HG02884 (cell line): ENCODE data around the gene TRABD2A.
A peak's percentile ranks its signal among the peaks of the same experiment; 100 is the strongest.

Experiments used
- ATAC-seq: cut with Tn5 transposase; IDR thresholded peaks from one replicate; pipeline ENCODE4 v1.9.1; 2021; ENCODE audit warnings: mild to moderate bottlenecking, moderate library complexity; ENCODE audit not compliant: unreplicated experiment

TRABD2A gene

GRCh38 chr2:84904717-84905174 is 23.9 kb upstream of the TRABD2A start:
- no peak for ATAC-seq

DNA sequence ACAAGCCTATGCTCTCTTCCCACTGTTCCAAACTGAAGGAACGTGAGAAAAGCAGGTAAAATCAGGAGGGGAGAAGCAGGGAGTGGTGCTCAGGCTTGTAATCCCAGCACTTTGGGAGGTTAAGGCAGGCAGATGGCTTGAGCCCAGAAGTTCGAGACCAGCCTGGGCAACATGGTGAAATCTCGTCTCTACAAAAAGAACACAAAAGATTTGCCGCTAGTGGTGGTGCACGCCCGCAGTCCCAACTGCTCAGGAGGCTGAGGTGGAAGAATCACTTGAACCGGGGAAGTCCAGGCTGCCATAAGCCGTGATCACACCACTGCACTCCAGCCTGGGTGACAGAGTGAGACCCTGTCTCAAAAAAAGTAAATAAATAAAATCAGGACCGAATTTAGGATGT is 23.3 kb upstream of the TRABD2A start:
- no peak for ATAC-seq

DNA sequence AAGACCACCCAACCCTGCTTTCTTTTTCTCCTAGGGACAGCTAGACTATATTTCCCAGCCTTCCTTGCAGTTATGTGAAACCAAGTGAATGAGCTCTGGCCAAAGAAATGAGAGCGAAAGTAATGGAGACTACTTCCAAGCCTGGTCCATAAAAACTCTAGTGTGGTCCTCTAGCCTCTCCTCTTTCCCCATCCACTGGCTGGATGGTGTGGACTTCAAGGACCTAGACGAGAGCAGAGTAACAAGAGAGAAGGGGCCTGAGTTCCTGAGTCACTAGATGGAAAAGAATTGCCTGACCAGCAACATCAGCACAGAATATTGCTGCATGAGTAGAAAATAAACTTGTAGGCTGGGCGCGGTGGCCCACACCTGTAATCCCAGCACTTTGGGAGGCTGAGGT is 21.6 kb upstream of the TRABD2A start:
- no peak for ATAC-seq

- ATAC-seq, result no peak
Observed at GRCh38 chr2:84901593-84902120, 20.8 kb upstream of the TRABD2A start.

DNA sequence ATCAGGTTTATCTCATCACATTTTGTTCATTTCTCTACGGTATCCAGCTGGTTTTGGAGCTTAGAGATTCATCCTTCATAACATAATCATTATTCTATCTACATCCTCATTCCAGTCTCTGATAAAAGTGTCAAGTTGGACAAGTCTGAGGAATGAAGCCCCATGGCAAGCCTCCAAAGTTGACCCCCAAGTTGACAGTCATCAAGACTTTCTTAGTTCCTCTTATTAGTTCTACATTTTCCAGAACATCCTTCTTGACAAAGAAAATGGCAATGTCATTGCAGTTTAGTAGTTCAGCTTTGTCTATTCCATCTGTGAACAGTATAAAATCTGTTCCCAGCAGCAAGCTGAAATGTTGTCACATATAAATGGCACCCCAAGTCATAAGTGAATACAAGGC is 20.1 kb upstream of the TRABD2A start:
- no peak for ATAC-seq

- no peak for ATAC-seq
Observed at GRCh38 chr2:84899304-84900204, 18.7 kb upstream of the TRABD2A start.

DNA sequence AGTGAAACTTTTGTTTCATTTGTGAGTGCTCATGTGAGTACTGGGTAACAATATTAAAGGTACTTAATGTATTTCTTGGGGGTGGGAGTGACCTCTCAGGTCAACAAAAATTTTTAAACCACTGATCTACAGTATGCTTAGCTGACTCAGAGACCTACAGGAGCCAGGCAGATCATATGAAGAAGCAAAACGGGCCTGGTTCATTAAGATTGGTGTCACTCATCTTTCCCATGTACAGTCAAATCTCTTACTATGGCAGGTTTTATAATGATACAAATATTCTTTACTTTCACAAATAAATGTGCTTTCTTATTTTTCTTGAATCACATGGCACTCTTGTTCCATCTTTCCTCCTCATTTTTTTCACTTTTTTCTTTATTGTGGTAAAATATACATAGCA is 16.9 kb upstream of the TRABD2A start:
- no peak for ATAC-seq

- no peak for ATAC-seq
Observed at GRCh38 chr2:84896567-84896966, 15.7 kb upstream of the TRABD2A start.

DNA sequence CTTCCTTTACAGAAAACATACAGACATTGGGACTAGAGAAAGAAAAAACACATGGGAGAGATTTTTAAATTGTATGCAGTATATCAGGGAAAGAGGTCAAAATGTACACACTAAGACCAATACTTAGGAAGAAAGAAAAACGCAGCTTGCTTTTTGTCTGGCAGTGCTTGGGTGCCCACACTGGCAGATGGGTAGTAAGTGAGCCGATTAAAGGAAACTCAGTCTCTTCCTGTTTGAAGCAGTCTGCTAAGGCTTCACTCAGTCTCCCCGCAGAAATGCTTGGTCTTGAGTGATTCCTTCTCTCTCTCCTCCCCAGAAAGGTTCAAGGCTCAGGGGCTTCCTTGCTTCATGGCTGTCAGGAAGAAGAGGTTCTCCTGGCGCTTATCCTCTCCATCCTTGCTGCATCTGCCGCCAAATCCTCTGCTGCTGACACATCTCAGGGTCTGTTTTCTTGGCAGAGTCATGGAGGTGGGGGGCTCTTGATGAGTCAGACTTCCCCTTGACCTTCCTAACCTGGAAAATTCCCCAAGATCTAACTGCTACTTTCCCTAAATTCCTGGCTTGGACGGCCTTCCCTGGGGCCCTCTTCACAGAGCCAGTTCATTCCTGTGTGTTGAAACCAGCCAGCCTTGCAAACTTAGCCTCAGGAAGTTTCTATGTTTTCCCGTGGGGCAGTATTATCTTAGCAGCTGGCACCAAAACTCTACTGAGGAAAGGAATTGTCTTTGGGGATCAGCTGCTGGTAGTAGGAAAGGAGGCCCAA is 14.1 kb upstream of the TRABD2A start:
- no peak for ATAC-seq

DNA sequence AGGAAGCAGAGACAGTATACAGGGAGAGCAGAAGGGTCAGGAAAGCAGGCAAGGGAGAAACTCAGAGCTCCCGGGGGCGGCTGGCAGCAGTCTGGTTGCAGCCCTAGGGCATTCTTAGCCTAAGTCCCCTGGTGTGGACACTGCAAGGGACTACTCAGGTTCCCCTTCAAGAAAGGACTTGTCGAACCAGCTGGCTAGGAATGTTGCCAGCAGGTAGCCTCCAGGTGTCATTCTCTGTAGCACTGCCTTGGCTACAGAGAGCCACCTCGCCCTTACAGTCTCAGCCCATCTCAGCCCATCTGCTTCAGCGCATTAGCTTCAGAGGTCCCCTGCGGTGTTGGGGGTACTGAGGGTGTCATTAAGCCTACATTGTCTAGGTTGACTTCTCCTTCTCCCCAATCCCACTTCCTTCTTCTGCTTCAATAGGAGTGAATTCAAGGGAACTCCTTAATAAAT is 13.3 kb upstream of the TRABD2A start:
- ATAC-seq, result no peak

- no peak for ATAC-seq
Observed at GRCh38 chr2:84891355-84892010, 10.6 kb upstream of the TRABD2A start.

DNA sequence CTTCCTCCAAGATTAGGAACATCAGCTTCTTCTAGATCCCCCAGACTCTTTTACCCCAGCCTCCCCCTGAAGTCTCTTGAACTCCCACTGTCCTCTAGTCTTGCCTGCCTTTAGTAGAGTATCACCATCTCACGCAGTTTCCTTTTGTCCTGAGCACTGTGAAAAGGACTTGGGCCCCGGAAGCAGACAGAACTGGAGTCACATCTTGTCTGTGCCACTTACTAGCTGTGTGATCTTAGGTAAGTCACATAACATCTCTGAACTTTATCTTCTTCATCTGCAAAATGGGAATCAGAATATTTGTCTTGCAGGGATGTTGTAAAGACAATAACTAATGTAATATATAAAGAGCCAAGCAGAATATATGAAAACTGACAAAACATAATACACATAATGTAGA is 8.4 kb upstream of the TRABD2A start:
- ATAC-seq, result no peak

GRCh38 chr2:84888401-84889276 is 7.8 kb upstream of the TRABD2A start:
- peak; percentile 98 for ATAC-seq

GRCh38 chr2:84886791-84887190 is 5.9 kb upstream of the TRABD2A start:
- no peak for ATAC-seq

- no peak for ATAC-seq
Observed at GRCh38 chr2:84885111-84885510, 4.2 kb upstream of the TRABD2A start.

DNA sequence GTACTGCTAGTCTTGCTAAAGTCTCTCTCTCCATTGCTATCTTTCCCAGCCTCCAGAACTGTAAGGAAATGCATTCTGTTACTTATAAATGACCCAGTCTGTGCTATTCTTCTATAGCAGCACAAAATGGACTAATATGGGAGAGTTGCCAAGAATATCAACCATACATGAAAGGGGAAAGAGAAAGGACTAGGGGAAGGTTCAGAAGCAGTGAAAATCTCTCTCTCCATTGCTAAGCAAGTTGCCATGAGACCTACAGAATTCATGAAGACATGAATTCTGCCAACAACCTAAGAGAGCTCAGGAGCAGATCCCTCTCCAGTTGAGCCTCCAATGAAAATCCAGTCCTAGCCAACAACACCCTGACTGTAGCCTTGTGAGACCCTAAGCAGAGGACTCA is 3.6 kb upstream of the TRABD2A start:
- no peak for ATAC-seq

DNA sequence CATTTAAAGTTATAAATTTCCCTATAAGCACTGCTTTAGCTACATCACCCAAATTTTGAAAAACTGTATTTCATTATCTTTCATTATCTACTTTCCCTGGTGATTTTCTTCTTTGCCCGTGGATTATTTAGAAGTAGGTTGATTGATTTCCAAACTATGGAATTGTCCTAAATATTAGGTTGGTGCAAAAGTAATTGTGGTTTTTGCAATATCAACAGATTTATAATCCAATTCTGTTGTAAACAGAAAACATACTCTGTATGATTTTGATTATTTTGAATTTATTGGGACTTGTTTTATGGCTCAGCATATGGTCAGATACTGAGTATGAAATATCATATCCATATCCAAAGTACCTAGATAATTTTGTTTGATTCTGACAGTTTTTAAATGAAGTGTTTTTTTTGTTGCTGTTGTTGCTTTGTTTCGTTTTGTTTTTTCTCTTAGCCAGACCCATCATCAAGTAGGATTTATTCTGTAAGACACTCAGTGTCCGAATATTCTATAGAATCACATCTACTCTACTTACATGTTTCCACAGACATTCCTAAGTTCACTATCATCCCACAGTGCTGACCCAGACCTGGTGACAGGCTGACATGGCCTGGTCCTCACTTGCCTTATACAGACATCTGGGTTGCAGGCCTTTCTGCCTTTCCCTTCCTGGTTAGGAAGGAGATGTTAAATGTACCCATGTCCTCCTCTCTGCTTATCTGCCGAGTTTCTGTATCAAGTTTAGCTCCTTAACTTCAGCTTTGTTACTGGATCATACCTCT is 2.1 kb upstream of the TRABD2A start:
- no peak for ATAC-seq

DNA sequence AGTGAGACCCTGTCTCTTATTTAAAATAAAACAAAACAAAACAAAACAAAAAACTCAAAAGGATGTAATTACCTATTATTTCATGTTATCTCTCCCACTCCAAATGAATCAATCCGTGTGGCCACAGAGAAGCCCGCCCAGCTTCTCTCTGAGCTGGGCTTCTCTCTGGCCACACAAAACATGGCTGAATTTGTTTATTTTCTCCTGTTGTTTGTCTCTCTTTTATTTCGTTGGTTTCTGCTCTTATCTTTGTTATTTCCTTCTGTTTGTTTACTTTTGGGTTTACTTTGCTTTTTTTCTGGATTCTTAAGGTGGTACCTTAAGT is 1.5 kb upstream of the TRABD2A start:
- no peak for ATAC-seq

DNA sequence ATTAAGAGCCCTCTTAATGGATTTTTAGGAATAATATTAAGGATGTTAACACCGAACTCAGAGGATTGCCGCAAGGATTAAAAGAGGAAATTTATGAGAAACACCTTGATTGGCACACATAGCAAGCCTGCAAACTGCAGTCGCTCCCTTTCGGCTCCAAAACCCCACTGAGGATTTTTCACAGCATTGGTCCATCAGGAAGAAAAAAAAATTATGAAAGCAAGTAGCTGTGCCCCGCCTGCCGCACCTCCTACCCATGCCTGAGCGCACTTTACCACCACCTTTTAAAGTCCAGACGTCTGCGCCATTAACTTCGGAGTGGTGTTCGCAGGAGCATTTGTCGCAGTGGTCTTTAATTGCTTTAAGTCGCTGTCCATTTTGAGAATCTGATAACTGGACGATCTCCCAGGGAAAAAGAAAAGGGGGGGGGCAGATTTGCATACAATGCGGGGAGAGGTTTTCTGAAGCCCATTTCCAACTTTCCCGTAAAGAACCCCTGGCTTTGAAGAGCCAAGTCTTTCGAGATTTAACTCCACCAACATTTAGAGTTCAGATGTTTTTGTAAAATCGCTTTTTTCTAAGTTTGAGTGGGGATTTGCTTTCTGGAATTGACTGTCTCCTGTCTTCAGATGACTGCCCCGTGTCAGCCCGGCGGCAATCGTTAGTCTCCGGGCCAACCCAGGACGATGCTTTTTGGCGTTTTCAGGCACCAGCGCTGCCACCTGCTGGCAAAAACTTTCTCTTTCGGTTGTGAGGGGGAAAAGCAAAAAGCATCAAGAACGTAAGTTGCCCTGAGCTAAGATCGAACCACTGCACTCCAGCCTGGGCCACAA is 913 bp upstream of the TRABD2A start:
- ATAC-seq, result peak; percentile 65
